IPS-20b (cell line): ENCODE results near the gene VPREB1.
"Not testable (repeated sequence)": the region's sequence is repeated elsewhere in the genome, so short reads cannot be mapped to it uniquely, and the experiment has no call there.

Experiments used
- H3K27ac ChIP-seq: one replicate; pipeline ENCODE4 v1.5.1; 2013; ENCODE audit warnings: low read length
- H3K27me3 ChIP-seq: 2 replicates; pipeline ENCODE4 v1.6.1; 2013; ENCODE audit warnings: mild to moderate bottlenecking, low read length, inconsistent platforms; ENCODE audit not compliant: insufficient read depth
- H3K36me3 ChIP-seq: 2 replicates; pipeline ENCODE4 v1.6.1; 2013; ENCODE audit warnings: low read depth, mild to moderate bottlenecking, inconsistent platforms, low read length, moderate library complexity; ENCODE audit not compliant: insufficient read depth
- H3K4me1 ChIP-seq: 2 replicates; pipeline ENCODE4 v1.6.1; 2013; ENCODE audit warnings: mild to moderate bottlenecking, control low read depth, inconsistent platforms, low read length, moderate library complexity; ENCODE audit not compliant: insufficient read depth
- H3K4me3 ChIP-seq: 2 replicates; pipeline ENCODE4 v1.5.1; 2013; ENCODE audit warnings: mild to moderate bottlenecking, low read length, inconsistent platforms
- H3K9ac ChIP-seq: 2 replicates; pipeline ENCODE4 v1.6.1; 2013; ENCODE audit warnings: low read depth, mild to moderate bottlenecking, inconsistent platforms, low read length, moderate library complexity
- H3K9me3 ChIP-seq: 2 replicates; pipeline ENCODE4 v1.6.1; 2013; ENCODE audit warnings: mild to moderate bottlenecking, low read depth, low read length, inconsistent platforms; ENCODE audit not compliant: insufficient read depth

VPREB1 gene

DNA sequence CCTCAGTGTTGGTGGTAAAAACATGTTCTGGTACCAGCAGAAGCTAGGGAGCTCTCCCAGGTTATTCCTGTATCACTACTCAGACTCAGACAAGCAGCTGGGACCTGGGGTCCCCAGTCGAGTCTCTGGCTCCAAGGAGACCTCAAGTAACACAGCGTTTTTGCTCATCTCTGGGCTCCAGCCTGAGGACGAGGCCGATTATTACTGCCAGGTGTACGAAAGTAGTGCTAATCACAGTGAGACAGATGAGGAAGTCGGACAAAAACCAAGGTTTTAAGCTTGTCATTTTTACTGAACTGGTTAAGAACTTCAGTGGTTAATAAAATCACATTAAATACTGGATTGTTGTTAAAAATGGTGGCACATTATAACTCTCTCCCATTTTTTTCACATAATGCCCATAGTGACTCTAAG, 42.6 kb upstream of the VPREB1 start:
- Histone ChIP-seq H3K4me1 (no peaks in the 10 kb centered on the region), H3K9ac (no peak overlapping the region), H3K27me3 (peaks cover 100% of the 10 kb centered on the region)

DNA sequence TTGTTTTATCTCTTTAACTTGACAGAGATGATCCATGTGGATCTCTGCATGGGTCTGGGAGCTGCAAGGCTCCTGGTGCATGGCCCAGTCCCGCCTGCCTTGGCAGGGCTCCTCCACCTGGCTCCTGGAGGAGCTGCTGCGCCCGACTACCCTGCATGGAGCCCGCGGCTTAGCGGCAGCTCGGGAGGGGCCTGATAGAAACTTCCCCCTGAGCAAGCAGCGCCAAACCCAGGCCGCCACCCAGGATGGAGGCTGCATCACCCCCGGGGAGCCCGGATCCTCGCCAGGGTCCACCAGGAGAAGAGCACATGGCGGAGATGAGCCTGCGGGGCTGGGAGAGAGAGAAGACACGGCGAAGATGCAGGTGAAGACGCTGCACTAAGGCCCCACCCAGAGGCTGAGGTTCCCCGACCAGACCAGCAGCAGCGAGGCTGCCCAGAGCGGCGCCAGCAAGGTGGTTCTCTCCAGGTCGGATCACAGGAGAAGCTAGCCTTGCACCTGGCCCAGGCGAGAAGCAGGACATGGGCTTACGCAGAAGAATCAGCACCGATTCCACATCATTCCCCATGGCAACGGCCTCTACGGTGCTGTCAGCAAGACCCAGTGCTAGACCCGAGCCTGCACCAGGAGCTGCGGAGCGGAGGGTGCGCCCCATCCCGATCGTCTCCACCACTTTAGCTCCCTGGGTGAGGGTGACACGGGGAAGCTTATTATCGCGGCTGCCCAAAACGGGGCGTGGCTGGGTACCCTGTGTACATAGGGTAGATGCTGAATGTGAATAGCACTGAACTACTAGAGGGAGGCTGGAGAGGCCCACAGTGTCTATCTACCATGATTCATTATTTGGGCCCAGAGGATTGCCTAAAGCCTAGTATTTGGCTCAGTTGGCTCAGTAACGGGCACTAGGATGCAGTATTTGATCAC, 41.3 kb upstream of the VPREB1 start:
- no peaks in the 10 kb centered on the region for H3K36me3 ChIP-seq
- no peak overlapping the region for H3K4me3 ChIP-seq
- H3K27ac ChIP-seq = no peak overlapping the region
- no peak overlapping the region for H3K9ac ChIP-seq
- H3K4me1 ChIP-seq = no peaks in the 10 kb centered on the region
- H3K9me3 ChIP-seq = no peaks in the 10 kb centered on the region
- H3K27me3 ChIP-seq = peaks cover 100% of the 10 kb centered on the region

More for the DNA sequence above, 42.6 kb upstream of the VPREB1 start:
- Histone ChIP-seq H3K36me3 (no peaks in the 10 kb centered on the region), H3K9me3 (no peaks in the 10 kb centered on the region), H3K4me3 (no peak overlapping the region), H3K27ac (no peak overlapping the region)

DNA sequence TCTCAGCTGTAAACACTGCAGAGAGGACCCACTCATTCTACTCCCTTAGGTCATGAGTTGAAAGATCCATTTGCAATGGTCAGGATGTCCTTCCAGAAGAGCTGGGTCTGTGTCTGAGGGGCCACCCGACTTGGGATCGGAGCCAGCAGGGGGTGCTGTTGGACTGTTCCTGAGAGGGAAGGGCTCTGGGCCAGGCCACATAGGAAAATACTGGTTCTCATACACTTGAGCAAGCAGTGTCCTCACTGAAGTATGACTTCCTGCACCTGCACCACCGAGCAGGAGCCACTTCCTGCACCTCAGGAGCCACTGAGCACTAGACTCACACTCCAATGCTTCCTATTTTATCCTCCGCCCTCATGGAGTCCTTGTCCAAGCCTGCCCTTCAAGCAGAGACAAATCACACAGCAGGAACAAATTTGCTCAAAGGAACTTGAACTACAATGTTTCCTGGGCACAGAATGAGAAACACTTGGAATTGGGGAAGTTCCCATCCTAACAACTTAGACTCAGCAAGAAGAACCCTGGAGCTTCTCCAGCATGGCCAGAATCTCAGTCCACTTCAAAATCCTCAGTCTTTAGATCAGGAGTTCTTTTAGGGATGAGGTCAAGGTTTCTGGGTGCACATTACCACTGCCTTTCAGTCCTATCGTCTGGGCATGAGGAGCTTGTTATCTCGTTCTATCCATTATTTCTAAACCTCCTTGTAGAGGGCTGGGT, 36.6 kb upstream of the VPREB1 start:
- H3K27me3 ChIP-seq = peaks cover 100% of the 10 kb centered on the region
- H3K36me3 ChIP-seq = no peaks in the 10 kb centered on the region
- H3K27ac ChIP-seq = no peak overlapping the region
- no peak overlapping the region for H3K4me3 ChIP-seq
- no peaks in the 10 kb centered on the region for H3K9me3 ChIP-seq
- no peak overlapping the region for H3K9ac ChIP-seq
- H3K4me1 ChIP-seq = no peaks in the 10 kb centered on the region

DNA sequence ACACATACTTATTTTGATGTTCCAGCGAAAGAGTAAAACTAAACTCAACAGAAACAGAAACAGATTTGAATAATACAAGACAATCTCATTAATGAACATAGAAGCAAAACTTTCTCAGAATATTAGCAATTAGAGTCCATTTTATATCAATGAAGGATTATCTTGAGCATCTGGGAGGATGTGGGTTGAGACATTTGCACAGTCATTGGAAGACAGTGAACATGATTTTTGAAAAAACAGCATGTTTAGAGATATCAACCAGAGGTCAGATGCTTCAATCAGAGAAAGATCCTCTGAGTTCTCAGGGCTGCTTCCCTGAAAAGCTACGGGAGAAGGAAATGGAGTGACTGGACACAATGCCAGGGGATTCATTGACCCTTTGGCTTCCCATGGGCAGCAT, 35.9 kb upstream of the VPREB1 start:
- Histone ChIP-seq H3K4me3 (no peak overlapping the region), H3K9me3 (no peaks in the 10 kb centered on the region), H3K27me3 (peaks cover 100% of the 10 kb centered on the region), H3K27ac (no peak overlapping the region), H3K9ac (no peak overlapping the region), H3K36me3 (no peaks in the 10 kb centered on the region), H3K4me1 (no peaks in the 10 kb centered on the region)

DNA sequence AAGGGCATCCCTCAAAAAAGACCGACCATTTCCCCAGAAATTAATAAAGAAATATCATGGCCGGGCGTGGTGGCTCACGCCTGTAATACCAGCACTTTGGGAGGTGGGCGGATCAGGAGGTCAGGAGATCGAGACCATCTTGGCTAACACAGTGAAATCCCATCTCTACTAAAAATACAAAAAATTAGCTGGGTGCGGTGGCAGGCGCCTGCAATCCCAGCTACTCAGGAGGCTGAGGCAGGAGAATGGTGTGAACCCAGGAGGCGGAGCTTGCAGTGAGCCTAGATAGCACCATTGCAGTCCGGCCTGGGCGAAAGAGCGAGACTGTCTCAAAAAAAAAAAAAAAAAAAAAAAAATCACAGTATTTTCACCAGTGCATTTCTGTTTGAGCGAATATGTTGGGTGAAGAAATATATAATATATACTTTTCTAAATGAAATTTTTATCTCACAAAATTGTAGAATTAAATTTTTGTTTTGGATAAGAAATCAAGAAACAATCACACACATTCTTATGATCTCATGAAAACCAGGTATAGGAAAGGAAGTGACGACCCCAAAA, 35.4 kb upstream of the VPREB1 start:
- not testable (repeated sequence) for H3K4me3 ChIP-seq, H3K4me1 ChIP-seq, H3K27ac ChIP-seq, H3K36me3 ChIP-seq, H3K9me3 ChIP-seq, H3K9ac ChIP-seq
- H3K27me3 ChIP-seq = peaks cover 100% of the 10 kb centered on the region

DNA sequence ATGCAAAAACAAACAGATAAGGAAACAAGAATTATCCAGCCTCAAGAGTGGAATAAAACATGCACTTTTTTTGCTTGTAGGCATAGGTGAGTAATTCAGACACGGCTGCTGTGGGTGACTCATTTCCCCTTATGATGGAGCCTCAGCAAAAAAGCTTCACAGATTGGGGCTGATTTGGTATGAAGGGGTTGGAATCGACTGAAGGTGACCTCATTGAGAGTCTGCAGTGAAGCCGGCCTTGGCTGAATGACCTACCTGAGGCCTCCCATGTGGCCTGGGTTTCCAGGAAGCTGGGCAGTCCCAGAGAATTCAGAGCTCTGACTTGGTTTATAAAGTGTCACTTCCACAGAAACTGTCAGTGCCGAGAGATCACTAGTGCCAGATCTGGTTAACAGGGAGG, 34.2 kb upstream of the VPREB1 start:
- Histone ChIP-seq H3K9ac (no peak overlapping the region), H3K36me3 (no peaks in the 10 kb centered on the region), H3K4me3 (no peak overlapping the region), H3K27me3 (peaks cover 100% of the 10 kb centered on the region), H3K27ac (no peak overlapping the region), H3K9me3 (no peaks in the 10 kb centered on the region), H3K4me1 (no peaks in the 10 kb centered on the region)

DNA sequence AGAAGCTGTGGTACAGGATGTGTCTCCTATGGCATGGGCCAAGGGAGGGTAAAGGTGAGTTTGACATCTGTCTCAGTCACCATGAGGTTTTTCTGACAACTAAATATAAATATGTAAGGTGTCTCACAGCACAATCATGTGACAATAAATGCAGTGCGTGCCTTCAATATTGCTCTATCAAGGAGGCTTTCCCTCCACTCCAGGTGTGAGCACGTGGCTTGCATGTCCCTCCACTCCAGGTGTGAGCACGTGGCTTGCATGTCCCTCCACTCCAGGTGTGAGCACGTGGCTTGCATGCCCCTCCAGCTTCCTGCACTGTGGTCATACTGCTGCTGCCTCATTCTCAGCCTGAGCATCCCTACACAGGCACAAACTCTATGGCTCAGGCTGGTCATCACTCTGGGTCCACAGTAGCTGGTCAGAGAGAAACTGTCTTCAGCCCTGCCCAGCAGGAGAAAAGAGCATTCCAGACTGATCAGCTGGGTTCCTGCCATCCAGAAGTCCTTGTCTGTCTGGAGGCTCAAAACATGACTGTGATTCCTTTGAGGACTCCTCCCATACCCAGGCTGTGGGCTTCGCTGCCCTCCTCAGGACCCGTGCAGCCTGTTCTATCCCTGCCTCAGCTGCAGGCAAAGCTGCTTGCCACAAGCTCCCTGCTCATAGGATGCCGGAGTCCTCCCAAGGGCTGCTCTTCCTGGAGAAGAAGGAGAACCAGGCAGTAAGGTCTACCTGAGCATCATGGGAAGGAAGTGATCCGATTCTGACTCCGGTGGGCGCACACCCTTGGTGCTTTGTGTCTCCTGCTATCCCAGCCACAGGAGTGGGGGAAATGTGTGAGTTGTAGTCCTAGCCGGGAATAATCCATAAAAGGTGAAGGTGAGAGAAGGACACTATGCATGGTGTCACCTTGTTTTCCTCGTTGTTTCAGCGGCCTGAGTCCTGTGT, 33.4 kb upstream of the VPREB1 start:
- H3K4me3 ChIP-seq = no peak overlapping the region
- peaks cover 100% of the 10 kb centered on the region for H3K27me3 ChIP-seq
- H3K36me3 ChIP-seq = no peaks in the 10 kb centered on the region
- no peak overlapping the region for H3K9ac ChIP-seq
- H3K4me1 ChIP-seq = no peaks in the 10 kb centered on the region
- no peaks in the 10 kb centered on the region for H3K9me3 ChIP-seq
- H3K27ac ChIP-seq = no peak overlapping the region

DNA sequence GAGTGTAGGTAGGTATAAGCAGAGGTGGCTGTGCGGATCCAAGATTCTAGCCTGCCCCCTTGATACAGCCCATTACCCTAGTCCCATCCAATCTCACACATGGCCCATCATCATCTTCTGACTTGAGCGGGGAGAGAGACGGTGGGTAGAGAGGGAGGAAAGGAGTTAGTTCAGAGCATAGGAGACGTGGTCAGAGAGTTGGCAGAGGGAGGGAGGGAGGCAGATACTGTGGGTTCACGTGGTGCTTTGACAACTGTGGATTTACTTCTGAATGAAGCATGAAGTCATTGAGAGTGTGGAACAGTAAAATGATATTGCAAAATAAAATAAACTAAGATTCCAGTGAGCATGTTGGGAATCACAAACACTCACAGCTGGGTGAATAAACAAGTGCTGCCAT, 31.4 kb upstream of the VPREB1 start:
- Histone ChIP-seq H3K9ac (no peak overlapping the region), H3K27me3 (peaks cover 100% of the 10 kb centered on the region)

DNA sequence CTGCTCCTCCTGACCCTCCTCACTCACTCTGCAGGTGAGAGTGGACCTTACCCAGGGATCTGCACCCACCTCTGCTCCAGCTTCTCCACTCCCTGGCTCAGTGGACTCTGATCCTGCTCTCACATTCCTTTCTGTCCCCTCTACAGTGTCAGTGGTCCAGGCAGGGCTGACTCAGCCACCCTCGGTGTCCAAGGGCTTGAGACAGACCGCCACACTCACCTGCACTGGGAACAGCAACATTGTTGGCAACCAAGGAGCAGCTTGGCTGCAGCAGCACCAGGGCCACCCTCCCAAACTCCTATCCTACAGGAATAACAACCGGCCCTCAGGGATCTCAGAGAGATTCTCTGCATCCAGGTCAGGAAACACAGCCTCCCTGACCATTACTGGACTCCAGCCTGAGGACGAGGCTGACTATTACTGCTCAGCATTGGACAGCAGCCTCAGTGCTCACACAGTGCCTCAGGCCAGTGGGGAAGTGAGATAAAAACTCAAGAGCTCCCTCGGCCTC, 29.7 kb upstream of the VPREB1 start:
- Histone ChIP-seq H3K4me3 (no peak overlapping the region), H3K9ac (no peak overlapping the region), H3K36me3 (no peaks in the 10 kb centered on the region), H3K27me3 (peaks cover 100% of the 10 kb centered on the region), H3K4me1 (no peaks in the 10 kb centered on the region), H3K27ac (no peak overlapping the region), H3K9me3 (no peaks in the 10 kb centered on the region)

More for the DNA sequence above, 31.4 kb upstream of the VPREB1 start:
- Histone ChIP-seq H3K36me3 (no peaks in the 10 kb centered on the region), H3K27ac (no peak overlapping the region), H3K4me1 (no peaks in the 10 kb centered on the region), H3K4me3 (no peak overlapping the region), H3K9me3 (no peaks in the 10 kb centered on the region)

DNA sequence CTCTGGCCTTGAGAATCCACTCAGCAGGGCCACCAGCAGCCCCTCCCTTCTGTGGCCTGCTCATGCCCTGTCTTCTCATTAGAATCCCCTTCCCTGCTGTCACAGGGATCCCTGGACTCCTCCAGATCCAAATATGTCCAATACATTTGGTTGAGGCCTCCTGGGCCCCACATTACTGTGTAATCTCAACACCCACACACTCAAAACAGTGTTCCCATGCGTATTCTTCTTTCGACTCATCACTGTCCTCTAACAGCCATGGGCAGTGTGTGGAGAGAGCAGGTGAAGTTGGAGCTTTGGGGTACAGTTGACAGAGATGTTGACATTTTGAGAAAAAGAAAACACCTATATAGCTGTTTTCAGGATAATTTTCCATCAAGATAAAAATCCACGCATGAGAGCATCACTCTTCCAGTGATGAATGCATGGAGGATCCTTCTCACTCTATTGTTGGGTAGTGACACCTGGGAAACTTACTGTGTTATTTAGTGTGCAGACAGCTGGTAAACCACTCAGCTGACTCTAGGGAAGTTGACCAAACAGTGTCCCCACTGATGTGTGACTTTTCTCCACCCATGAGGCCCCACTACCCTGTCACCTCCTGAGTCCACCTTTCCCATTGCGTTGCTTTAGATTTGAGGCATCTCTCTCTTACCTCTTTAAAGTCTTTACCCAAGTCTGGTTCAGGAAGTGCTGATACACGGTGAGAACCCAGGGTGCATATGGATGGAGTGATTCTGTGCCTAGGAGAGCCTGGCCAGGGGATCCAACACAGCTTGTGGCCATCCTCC, 28.7 kb upstream of the VPREB1 start:
- no peak overlapping the region for H3K4me3 ChIP-seq
- no peaks in the 10 kb centered on the region for H3K9me3 ChIP-seq
- no peaks in the 10 kb centered on the region for H3K4me1 ChIP-seq
- no peak overlapping the region for H3K9ac ChIP-seq
- no peak overlapping the region for H3K27ac ChIP-seq
- peaks cover 97% of the 10 kb centered on the region for H3K27me3 ChIP-seq
- H3K36me3 ChIP-seq = no peaks in the 10 kb centered on the region
